Endodermal cell (in vitro differentiated cells): ENCODE data around the gene UBA6. TPM values are rescaled to one million over a fixed set of nuclear protein-coding genes. Genes with fewer than 3 reads are reported as not detected.

ENCODE experiments used
- DNase-seq: peaks from one replicate; pipeline ENCODE4 v3.0.0-alpha.2; 2017
- H3K27ac ChIP-seq: 2 replicates; pipeline ENCODE4 v1.5.1; 2013; ENCODE audit warnings: mild to moderate bottlenecking, low read depth, low read length, moderate library complexity
- H3K27me3 ChIP-seq: 2 replicates; pipeline ENCODE4 v1.6.1; 2013; ENCODE audit warnings: mild to moderate bottlenecking, low read length, moderate library complexity; ENCODE audit not compliant: insufficient read depth, control insufficient read depth, poor library complexity, severe bottlenecking
- H3K36me3 ChIP-seq: 2 replicates; pipeline ENCODE4 v1.7.0; 2013; ENCODE audit warnings: mild to moderate bottlenecking, low read length, moderate library complexity; ENCODE audit not compliant: control insufficient read depth, insufficient read depth
- H3K4me1 ChIP-seq: one replicate; pipeline ENCODE4 v1.7.0; 2013; ENCODE audit warnings: low read length; ENCODE audit not compliant: control insufficient read depth, insufficient read depth
- H3K4me3 ChIP-seq: 2 replicates; pipeline ENCODE4 v1.5.1; 2013; ENCODE audit warnings: mild to moderate bottlenecking, low read length, moderate library complexity
- H3K9ac ChIP-seq: 2 replicates; pipeline ENCODE4 v1.6.1; 2013; ENCODE audit warnings: mild to moderate bottlenecking, low read length, moderate library complexity; ENCODE audit not compliant: poor library complexity, severe bottlenecking; ENCODE audit errors: extremely low read depth
- H3K9me3 ChIP-seq: 2 replicates; pipeline ENCODE4 v1.6.1; 2013; ENCODE audit warnings: mild to moderate bottlenecking, low read length, moderate library complexity; ENCODE audit not compliant: control insufficient read depth
- H3K27ac Mint-ChIP-seq: 2 replicates; pipeline ENCODE4 v1.8.0; 2020; ENCODE audit warnings: mixed read lengths
- H3K27me3 Mint-ChIP-seq: 2 replicates; pipeline ENCODE4 v1.8.0; 2021; ENCODE audit warnings: mild to moderate bottlenecking, mixed read lengths; ENCODE audit not compliant: insufficient read depth
- H3K36me3 Mint-ChIP-seq: 2 replicates; pipeline ENCODE4 v1.8.0; 2020; ENCODE audit warnings: low read depth, mixed read lengths
- H3K4me1 Mint-ChIP-seq: 2 replicates; pipeline ENCODE4 v1.8.0; 2020; ENCODE audit warnings: mixed read lengths
- H3K4me3 Mint-ChIP-seq: 2 replicates; pipeline ENCODE4 v1.8.0; 2020; ENCODE audit warnings: mild to moderate bottlenecking, moderate library complexity, mixed read lengths
- H3K9me3 Mint-ChIP-seq: 2 replicates; pipeline ENCODE4 v1.8.0; 2020; ENCODE audit warnings: mild to moderate bottlenecking, mixed read lengths
- WGBS, 2 experiments: methylation state at CpG; one replicate each; pipeline versions ENCODE4 v1.1.5 to v1.1.7; 2013; ENCODE audit warnings: missing lambda C conversion rate in 2 of 2, mixed read lengths in 1 of 2; ENCODE audit not compliant: insufficient coverage in 1 of 2, insufficient read length in 1 of 2; 5-methylcytosine and 5-hydroxymethylcytosine counted together
- total RNA-seq, 2 donors: library from RNA; stranded (reverse); fragmentation: NEBNext Ultra II Directional in 1 of 2; extraction: Animal tissue kit (Norgen Biotek cat#: 25700) in 1 of 2; gene quantifications; 2 replicates in 1 of 2; 3 replicates in 1 of 2; pipeline ENCODE4 v1.2.1, GENCODE V29; 2021
- TF ChIP-seq, protein P1 (sequence below): fragments of 200-600 bp; sonication (generic); conservative IDR thresholded peaks from 2 replicates; pipeline ENCODE4 v1.5.0; 2021; ENCODE audit warnings: antibody characterized with exemption, mild to moderate bottlenecking

UBA6 gene
- total RNA-seq, 2 donors from 2014 or later = 83.1 to 117 TPM

DNA sequence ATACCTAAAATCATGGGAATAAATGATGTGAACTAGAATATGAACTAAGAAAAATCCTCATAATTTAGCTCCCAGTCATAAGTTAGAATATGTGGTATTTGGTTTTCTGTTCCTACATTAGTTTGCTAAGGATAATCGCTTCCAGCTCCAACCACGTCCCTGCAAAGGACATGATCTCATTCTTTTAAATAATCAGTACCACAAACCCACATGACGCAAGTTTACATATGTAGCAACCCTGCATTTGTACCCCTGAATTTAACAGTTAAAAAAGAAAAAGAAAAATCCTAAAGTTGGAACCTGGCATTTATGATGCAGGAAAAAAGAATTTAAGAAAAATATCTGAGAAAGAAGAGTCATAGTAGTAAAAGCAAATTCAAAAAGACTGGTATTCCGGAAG, 13.3 kb downstream of the UBA6 start:
- 86 to 94% methylated on average over 1 to 4 of the region's 4 CpGs for WGBS, 2 experiments
- Mint-ChIP-seq H3K4me3 (no peak overlapping the region), H3K9me3 (no peaks in the 10 kb centered on the region), H3K36me3 (peaks cover 29% of the 10 kb centered on the region), H3K27me3 (no peaks in the 10 kb centered on the region), H3K27ac (no peak overlapping the region), H3K4me1 (no peaks in the 10 kb centered on the region)
- no peak overlapping the region for H3K27ac ChIP-seq
- H3K9me3 ChIP-seq = no peaks in the 10 kb centered on the region
- no peak overlapping the region for H3K9ac ChIP-seq
- TF ChIP-seq, protein P1, sequence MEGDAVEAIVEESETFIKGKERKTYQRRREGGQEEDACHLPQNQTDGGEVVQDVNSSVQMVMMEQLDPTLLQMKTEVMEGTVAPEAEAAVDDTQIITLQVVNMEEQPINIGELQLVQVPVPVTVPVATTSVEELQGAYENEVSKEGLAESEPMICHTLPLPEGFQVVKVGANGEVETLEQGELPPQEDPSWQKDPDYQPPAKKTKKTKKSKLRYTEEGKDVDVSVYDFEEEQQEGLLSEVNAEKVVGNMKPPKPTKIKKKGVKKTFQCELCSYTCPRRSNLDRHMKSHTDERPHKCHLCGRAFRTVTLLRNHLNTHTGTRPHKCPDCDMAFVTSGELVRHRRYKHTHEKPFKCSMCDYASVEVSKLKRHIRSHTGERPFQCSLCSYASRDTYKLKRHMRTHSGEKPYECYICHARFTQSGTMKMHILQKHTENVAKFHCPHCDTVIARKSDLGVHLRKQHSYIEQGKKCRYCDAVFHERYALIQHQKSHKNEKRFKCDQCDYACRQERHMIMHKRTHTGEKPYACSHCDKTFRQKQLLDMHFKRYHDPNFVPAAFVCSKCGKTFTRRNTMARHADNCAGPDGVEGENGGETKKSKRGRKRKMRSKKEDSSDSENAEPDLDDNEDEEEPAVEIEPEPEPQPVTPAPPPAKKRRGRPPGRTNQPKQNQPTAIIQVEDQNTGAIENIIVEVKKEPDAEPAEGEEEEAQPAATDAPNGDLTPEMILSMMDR = no peak
- no peaks in the 10 kb centered on the region for H3K4me1 ChIP-seq
- H3K36me3 ChIP-seq = peaks cover 61% of the 10 kb centered on the region
- H3K4me3 ChIP-seq = no peak overlapping the region
- no peak for DNase-seq
- H3K27me3 ChIP-seq = no peaks in the 10 kb centered on the region

DNA sequence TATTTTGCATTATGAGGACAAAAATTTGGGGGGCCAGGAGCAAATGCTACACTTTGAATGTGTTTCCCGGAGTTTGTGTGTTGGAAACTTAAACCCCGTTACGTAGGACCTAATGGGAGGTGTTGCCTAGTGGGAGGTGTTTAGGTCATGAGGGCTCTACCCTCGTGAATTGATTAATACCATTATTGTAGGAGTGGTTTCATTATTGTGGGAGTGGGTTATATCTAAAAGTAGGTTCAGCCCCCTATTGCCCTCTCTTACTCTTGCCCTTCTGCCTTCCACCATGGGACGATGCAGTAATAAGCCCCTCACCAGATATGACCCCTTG, 15.5 kb downstream of the UBA6 start:
- Histone ChIP-seq H3K4me3 (no peak overlapping the region), H3K4me1 (no peaks in the 10 kb centered on the region), H3K9ac (no peak overlapping the region), H3K9me3 (no peaks in the 10 kb centered on the region), H3K27ac (no peak overlapping the region), H3K36me3 (peaks cover 60% of the 10 kb centered on the region), H3K27me3 (no peaks in the 10 kb centered on the region)
- H3K27ac Mint-ChIP-seq = peak overlapping the region; percentile 75
- DNase-seq = no peak
- no peak overlapping the region for H3K4me3 Mint-ChIP-seq
- WGBS, 2 experiments = 98 to 100% methylated on average over 3 to 5 of the region's 5 CpGs
- no peaks in the 10 kb centered on the region for H3K9me3 Mint-ChIP-seq
- TF ChIP-seq, protein P1 = no peak
- no peaks in the 10 kb centered on the region for H3K27me3 Mint-ChIP-seq
- H3K4me1 Mint-ChIP-seq = no peaks in the 10 kb centered on the region
- peaks cover 30% of the 10 kb centered on the region for H3K36me3 Mint-ChIP-seq

DNA sequence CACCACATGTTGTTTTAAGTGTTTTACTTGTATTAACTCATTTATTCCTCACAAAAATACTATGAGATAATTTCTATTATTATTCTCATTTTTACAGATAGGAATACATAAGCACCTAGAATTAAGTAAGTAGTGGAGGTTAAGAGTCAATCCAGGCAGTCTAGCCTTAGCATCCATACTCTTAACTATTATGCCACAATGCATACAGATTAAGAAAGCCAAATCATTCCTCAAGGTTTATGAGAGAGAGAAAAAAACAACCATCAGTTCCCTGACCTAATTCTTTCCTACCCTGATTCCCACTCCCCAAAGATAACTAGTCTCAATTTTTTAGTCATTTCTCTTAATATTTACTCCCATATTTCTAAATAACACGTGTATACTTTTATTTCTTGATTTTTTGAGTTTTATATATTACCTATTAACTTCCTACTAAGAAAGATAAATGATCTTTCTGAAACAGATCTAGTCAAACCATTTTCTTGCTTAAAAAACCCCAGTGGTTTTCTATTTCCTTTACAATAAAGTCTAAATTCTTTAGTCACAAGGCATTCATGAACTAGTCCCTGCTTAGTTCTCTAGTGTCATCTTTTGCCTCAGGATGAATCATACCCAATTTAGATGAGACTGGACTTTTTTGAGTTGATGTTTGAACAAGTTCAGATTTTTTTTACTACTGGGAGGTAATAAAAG, 16.0 kb downstream of the UBA6 start:
- TF ChIP-seq, protein P1 = no peak
- H3K9me3 ChIP-seq = no peaks in the 10 kb centered on the region
- no CpG with 5 or more reads among the region's 1 CpG for WGBS, 2 experiments
- DNase-seq = no peak
- no peak overlapping the region for H3K9ac ChIP-seq
- peaks cover 61% of the 10 kb centered on the region for H3K36me3 ChIP-seq
- no peak overlapping the region for H3K4me3 Mint-ChIP-seq
- H3K4me1 ChIP-seq = no peaks in the 10 kb centered on the region
- no peak overlapping the region for H3K4me3 ChIP-seq
- no peaks in the 10 kb centered on the region for H3K27me3 ChIP-seq
- H3K4me1 Mint-ChIP-seq = no peaks in the 10 kb centered on the region
- no peaks in the 10 kb centered on the region for H3K9me3 Mint-ChIP-seq
- no peaks in the 10 kb centered on the region for H3K27me3 Mint-ChIP-seq
- H3K36me3 Mint-ChIP-seq = peaks cover 33% of the 10 kb centered on the region
- no peak overlapping the region for H3K27ac ChIP-seq
- H3K27ac Mint-ChIP-seq = peak overlapping the region; percentile 75
